NCI-H524 treated with DMSO at 0.1 percent for 48 hours (cell line): ENCODE results near the gene IL18BP.

ENCODE experiments used
- DNase-seq: peaks from one replicate; lab custom pipeline; 2025; lab: John Stamatoyannopoulos, UW

IL18BP gene

DNA sequence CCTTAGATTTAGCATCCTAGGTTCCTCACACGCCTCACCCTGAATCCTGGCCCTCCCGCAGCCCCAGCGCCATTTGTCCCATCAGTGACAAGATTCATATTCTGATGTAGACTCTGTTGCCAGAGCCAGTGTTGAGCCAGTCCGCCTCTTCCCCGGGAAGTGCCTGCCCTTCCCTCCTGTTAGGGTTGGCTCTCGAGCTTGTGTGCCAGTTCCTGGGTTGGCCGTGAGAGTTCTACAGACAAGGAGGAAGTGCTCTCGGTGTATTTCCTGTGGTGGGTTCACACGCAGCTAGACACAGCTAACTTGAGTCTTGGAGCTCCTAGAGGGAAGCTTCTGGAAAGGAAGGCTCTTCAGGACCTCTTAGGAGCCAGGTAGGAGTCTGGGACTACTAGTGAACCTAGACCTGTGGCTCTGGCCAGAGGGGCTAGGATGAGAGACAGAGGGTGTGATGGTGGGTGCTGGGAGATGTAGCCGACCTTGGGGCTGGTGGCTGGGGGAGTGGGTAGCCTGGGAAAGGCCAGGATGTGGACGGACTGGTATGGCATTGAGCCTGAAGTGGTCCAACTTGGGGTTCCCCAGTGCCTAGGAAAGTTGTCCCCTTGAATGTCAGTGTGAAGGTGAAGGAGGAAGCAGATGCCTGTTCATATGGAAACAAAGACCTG, at the start of gene IL18BP:
IL18BP (plus strand) TSS at position 261 of the 662 bp plus-strand sequence. CDS start 1,076 bp downstream, outside the sequence.
- no peak for DNase-seq

DNA sequence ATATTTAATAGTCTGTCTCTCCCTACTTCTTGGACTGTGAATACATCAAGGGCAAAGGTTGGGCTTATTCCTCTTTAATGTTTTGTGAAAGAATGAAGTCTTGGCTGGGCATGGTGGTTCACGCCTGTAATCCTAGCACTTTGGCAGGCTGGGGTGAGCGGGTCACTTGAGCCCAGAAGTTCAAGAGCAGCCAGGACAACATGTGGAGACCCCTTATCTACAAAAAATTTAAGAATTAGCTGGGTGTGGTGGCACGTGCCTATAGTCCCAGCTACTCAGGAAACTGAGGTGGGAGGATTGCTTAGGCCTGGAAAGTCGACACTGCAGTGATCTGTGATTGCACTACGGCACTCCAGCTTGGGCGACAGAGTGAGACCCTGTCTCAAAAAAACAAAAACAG, 49.7 kb upstream of the IL18BP start:
- DNase-seq = no peak

DNA sequence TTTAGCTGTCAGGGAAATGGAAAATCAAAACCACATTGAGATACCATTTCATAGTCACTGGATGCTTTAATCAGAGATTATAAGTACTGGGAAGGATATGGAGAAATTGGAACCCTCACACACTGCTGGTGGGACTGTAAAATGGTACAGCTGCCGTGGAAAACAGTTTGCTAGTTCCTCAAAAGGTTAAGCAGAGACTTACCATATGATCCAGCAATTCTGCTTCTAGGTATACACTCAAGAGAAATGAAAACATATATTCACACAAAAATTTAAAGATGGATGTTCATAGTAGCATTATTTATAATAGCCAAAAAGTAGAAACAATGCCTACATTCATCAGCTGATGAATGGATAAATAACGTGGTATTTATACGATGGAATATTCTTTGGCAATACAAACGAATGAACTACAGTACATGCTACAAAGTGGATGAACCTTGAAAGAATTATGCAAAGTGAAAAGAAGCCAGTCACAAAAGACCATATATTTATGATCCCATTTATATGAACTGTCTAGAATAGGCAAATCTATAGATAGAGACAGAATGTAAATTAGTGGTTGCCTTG, 46.9 kb upstream of the IL18BP start:
- no peak for DNase-seq

DNA sequence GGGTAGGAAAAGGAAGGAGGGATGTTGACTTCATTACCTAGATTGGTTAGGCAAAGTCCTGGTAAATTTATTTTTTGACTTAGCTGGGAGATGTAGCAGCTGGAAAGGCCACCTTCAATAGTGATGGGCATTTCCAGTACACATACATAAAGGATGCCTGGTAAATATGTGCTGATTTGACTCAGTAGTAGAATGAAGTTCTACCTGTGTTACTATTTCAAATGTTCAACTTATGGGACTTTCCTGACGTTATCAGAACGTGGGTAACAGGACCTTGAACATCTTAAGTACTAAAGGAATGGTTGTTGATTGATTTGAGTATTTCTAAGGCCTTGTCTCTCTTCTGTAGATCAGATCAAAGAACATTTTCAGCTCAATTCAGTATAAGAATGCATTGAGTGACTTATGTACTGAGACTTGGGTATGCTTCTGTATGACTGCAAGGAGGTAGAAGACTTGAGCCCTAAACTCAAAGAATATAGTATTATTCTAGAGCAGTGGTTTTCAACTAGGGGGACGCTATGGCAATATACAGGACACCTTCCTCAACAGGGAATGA, 42.7 kb upstream of the IL18BP start:
- DNase-seq = no peak

DNA sequence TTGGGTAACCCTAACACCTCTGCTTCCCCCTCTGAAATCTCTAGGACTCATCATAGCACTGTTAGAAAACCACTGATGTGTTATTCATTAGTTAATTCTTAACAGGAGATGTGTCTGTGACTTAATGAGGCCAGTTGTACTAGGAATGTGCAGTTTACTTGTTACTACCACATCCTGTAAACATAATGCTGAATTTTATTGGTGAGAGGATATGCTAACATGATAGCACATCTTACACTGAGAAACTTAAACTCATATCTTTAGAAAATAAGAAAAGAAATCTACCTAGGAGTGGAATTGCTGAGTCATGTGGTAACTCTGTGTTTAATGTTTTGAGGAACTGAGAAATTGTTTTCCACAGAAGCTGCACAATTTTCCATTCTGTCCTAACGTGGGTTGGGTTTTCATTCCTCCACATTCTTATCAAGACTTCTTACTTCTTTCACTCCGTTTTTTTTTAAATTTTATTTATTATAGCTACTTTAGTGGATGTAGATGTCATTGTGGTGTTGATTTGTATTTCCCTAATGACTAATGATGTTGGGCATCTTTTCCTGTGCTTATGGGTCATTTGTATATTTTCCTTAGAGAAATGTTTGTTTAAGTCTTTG, 36.2 kb upstream of the IL18BP start:
- DNase-seq = no peak

DNA sequence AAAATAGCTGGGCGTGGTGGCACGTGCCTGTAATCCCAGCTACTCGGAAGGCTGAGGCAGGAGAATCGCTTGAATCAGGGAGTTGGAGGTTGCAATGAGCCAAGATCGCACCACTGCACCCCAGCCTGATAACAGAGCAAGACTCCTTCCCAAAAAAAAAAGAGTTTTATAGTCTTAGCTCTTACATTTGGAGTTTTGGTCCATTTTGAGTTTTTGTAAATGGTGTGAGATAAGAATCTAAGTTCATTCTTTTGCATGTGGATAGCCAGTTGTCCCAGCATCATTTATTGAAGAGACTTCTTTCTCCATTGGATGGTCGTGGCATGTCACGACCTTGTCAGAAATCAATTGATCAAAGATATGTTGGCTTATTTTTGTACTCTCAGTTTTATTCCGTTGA, 35.2 kb upstream of the IL18BP start:
- DNase-seq = no peak

DNA sequence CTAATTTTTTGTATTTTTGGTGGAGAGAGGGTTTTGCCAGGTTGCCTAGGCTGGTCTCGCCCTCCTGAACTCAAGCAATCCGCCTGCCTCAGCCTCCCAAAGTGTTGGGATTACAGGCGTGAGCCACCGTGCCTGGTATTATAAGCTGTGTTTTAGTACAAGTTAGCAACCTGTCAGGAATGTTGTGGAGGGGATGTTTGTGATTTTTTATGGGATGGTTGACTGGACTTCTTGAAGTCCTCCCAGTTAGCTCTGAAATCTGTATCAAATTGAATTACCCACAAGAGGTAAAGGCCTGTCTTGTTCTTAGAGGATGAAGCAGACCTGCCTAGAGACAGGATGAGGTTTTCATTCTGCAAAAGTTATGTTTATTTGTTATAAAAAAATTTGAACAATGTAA, 34.1 kb upstream of the IL18BP start:
- DNase-seq = no peak

DNA sequence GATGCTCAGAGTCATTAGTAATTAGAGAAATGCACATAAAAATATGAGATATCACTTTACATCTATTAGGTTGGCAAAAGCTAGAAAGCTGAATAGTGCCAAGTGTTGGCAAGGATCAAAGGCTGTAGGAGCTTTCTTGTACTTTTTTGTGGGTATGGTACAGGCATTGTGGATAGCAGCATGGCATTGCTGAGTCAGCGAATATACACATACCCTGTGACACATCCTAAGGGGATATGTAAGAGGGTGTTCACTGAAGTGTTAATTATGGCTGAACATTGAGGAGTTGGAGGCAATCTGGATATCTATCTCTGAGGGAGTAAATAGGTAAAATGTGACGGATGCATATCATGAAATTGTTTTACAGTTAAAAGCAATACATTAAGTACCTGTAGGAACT, 27.0 kb upstream of the IL18BP start:
- DNase-seq = no peak

DNA sequence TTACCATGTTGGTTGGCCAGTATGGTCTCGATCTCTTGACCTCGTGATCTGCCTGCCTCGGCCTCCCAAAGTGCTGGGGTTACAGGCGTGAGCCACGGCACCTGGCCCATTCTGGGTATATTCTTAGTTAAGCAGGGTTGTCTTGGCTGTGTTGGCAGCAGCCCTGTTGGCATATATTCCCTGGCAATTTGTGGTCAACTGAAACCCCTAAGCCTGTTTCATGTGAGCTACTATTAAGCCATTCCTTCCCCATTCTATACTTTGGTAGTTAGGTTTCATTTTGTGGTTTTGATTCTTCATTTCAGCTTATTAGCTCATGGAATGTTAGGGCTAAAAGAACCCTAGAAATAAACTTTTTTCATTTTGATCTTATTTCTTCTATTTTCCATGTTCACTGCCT, 22.2 kb upstream of the IL18BP start:
- DNase-seq = no peak

DNA sequence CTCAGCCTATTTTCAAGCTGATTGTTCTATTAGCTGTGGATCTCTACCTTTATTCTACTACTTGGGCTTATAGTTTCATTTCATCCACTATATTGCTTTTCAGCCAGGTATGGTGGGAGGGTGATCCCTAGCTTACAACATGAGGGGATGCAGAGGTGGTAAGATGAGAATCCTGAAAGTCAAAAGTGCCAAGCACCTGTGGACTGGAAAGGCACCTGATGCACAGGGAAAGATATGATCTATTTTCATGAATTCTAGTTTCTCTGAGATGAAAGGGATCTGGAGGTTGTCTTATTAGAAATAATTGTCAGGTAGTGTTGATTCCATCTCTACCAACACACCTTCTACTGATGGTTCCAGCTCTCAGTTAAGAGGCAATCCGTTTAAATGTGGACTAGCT, 21.6 kb upstream of the IL18BP start:
- DNase-seq = no peak

DNA sequence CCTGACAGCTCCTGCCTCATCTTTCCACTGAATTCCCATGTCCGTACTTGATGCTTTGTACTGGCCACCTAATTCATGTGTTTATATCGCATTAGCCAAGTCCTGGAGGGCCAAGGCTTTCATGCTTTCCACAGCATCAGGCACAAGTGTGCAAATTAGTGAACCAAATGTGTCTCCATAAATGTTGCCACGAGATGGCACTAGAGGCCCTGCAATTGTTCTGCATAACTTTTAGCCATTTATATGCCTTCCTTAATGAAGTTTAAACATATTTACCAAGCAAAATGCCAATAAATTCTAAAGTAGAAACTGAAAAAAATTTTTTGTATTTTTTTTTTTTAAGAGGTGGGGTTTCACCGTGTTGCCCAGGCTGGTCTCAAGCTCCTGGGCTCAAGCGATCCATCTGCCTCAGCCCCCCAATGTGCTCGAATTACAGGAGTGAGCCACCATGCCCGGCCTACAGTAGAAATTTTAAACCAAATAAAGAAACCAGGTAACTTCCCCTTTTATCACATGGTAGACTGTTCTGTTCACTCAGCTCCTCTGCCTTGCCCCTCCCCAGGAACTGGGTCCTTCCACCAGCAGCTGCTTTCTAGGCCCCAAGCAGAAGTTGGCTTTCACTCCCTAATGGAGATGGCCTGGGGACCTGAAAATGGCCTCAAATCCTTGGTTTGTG, 20.8 kb upstream of the IL18BP start:
- DNase-seq = no peak

DNA sequence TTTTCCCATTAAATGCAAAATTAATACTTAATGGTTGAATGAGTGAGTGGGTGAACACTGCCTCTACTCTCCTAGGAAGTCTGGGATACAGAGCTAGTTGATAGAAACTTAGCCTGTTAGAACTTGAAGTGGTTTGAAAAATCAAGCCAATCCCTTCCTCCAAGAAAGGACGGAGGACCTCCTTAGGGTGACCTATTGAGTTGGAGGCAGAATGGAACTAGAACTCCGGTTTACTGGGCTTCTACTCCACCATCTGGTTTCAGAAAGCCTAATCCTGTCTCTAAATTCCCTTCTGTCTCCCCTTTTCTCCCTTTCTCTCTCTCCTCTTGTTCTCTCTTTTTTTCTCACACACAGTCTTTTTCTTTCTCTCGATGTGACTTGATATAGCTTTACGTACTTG, 19.6 kb upstream of the IL18BP start:
- DNase-seq = no peak

DNA sequence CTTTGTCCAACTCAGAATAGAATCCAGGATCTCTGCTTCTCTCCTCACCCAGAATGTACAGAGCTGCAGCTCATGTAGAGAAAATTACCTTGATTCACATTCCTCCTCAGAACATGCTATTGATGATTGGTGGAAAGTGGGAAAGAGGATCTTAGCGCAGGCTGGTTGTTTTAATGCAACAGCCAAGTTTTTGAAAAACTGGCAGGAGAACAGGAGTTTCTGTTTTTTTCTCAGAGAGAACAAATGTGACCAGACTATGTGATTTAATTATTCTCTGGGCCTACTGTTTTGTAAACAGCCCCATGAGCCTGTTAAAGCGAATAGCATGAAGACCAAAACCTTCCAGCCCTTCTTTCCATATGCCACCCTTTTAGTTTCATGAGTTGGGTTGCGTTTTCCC, 19.1 kb upstream of the IL18BP start:
- DNase-seq = no peak

DNA sequence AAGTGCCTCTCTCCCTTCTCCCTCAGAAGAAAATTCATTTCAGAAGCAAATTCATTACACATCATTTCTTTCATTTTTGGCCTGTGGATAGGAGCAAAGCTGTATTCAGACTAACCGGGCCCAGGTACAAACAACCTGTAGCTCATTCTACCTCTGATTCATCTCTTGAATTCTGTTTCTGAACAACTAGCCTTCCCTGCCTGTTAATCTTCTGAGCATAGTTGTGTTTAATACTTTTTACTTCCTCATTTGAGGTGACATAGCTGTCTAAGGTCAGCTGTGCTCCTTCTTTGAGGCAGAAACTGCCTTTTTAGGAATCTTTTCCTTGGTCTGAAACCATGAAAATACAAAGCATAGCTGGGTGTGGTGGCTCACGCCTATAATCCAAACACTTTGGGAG, 12.6 kb upstream of the IL18BP start:
- no peak for DNase-seq

DNA sequence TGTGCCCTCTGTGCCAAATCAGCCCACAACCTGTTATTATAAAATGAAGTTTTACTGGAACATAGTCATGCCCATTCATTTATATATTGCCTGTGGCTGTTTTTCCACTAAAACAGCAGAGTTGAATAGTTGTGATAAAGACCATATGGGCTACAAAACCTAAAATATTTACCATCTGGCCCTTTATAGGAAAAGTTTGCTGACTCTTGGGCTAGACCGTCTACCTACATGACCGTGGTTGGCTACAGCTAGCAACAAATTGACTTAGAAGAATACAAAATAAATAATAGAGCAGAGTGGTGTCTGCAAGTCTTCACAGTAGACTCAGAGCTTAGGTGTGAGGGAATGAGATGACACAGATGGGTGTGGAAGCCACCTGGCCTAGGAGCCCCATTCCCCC, 11.2 kb upstream of the IL18BP start:
- no peak for DNase-seq

DNA sequence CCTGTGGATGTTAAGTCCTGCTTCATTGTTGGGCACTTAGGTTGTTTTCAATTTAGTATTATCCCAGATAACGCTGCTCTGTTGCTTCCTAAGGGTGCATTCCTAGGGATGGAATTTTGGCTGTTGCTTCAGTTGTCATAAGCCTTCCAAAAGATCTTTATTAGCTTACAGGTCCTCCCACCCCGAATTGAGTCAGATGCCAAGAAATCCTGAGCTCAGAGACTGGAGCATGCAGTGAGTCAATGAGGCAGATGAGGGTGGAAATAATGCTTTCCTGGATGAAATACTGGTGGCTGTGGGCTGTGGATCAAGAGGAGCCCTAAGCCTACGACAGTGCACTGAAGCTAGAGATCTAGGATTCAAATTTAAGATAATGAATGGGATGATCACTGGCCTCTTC, 10.7 kb upstream of the IL18BP start:
- DNase-seq = no peak

DNA sequence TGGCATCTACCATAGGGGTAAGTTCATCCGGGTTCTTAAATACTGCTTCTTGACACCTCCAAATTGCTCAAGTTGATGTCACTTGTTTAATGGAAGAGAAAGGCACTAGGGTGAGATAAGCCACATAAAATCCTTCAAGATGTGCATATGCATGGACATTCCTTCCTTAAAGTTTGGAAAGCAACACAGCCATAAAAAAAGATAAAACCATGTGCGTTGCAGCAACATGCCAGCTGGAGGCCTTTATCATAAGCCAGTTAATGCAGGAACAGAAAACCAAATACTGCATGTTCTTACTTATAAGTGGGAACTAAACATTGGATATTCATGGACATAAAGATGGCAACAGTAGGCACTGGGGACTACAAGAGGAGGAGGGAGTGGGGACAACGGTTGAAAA, 8.0 kb upstream of the IL18BP start:
- no peak for DNase-seq

DNA sequence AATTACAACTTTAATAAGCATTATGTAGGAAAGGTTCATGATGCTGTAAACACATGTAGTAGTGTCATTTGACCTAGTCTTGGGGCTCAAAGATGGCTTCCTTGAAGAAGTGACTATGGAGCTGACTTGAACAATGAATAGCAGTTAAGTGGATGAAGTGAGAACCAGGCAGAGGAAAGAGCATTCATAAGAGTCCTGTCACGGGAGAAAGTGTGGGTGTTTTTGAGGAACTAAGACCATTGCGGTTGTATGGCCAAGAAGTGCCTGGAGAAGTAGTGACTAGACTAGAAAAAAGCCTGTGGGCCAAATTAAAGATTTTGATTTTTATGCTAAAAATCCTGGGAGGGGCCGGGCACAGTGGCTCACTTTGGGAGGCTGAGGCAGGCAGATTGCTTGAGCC, 7.2 kb upstream of the IL18BP start:
- no peak for DNase-seq

DNA sequence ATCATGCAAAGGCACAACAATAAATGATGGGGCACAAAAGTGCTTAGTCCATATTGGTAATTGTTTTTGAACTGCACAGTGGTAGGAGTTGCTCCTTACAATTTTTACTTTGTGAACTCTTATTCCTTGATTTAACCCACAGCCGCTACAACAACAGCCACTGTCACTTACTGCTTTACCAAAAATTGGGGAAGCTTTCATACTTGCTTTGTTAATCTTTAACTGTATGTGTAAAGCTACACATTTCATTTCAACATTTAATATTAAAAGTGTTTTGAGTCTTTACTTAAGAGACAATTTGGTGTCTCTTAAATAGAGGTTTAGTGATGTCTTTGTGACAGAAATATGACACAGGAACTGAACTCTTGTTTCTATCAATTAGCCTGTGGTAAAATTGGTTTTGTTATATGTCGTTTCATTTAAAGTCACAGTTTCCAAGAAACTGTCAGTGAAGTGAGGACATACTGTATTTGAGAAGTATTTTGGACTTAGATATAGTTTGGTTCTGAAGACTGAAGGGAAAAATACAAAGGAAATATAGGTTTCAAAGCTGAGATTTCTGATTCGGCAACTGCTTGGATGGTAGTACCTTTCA, 6.5 kb upstream of the IL18BP start:
- no peak for DNase-seq

DNA sequence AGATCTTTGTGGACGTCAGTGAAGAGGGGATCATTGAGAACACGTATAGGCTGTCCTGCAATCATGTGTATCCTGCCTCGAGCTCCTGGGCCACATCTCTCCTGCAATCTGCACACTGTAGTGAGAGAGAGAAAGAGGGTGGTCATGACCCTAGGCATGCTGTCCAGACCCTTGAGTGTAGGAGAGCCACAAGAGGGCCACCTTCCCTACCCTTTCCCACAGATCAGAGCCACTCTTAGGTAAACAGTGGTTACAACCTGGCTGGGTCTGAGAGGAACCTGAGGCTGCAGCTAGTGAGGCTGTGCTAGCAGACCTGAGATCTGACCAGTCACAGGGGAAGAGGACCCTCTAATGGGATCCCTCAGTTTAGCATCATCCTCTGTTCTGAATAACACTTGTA, 3.9 kb upstream of the IL18BP start:
- DNase-seq = no peak

DNA sequence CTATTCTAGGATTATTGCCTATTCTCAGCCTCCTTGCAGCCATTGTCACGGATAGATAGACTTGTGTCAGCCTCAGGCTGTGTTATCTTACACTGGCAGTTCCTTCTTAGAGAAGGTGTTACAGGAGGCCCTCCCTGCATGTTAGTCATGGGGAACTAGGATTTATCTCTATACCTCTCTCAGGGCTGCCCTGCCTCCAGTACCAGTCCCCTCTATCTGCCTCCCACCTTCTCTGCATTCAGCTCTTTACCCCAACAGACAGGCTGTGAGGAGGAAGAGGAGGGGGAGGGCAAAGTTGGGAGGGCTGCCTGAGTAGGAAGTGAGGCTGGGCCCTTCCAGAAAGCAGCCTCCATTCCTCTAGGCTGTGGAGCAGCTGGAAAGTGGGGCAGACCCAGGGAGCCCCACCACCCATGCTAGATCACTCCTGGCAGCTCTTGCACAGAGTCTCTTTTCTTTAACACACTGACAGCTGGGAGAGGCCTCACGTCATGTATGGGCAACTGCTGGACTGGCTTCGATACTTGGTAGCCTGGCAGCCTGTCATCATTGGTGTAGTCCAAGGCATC, 2.9 kb upstream of the IL18BP start:
- DNase-seq = no peak

DNA sequence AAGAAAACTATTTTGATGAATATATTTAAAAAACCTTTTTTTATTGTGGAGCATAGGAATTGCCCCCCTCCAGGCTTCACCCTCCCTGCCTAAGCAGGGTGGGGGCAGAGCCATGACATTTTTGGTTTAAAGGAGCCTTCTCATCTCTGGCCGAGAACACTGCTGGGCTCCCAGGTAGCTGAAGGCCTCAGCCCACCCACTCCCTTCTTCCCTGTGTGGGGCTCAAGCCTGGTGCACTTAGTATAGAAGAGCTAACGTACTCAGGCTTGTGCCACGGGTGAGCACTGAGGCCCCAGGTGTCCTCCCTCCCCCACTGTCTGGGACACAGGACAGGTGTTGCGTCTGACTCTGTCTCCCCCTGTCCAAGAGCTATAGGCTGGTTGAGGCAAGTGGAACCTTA, 2.2 kb upstream of the IL18BP start:
- DNase-seq = no peak
